Caco-2 (cell line): ENCODE data around the gene AP4S1. TPM values are rescaled to one million over a fixed set of nuclear protein-coding genes. Genes with fewer than 3 reads are reported as not detected.

Experiments
- BruUV-seq: library from RNA; stranded (reverse); fragments of 400-500 nt; replicated peaks from 2 replicates; lab custom pipeline; 2021; lab: Mats Ljungman, UMichigan
- CTCF ChIA-PET: fragments of 300-600 bp; sonication (Branson Sonifier 250); formaldehyde crosslinking; loops from one replicate; lab custom pipeline; 2022; ENCODE audit warnings: antibody characterized with exemption; lab: Charles Lee
- POLR2A ChIA-PET: fragments of 300-600 bp; sonication (Branson Sonifier 250); formaldehyde crosslinking; loops from one replicate; lab custom pipeline; 2022; ENCODE audit warnings: antibody characterized with exemption; lab: Charles Lee
- DNase-seq, 2 experiments: peaks; one replicate each; pipeline versions ENCODE4 v3.0.0 to v3.0.0-alpha.2; 2020 to 2022
- H3K27me3 ChIP-seq: replicated peaks from 2 replicates; pipeline ENCODE4 v1.6.0; 2011; ENCODE audit warnings: low read length; ENCODE audit not compliant: control insufficient read depth, insufficient read depth
- H3K36me3 ChIP-seq: 2 replicates; pipeline ENCODE4 v1.5.1; 2011; ENCODE audit warnings: low read length; ENCODE audit not compliant: control insufficient read depth, insufficient read depth
- H3K4me1 ChIP-seq: fragments of 250-450 bp; sonication (Bioruptor Pico); 2 replicates; pipeline ENCODE4 v1.5.1; 2020; ENCODE audit warnings: mild to moderate bottlenecking
- H3K4me3 ChIP-seq: 2 replicates; pipeline ENCODE4 v1.5.1; 2011; ENCODE audit warnings: low read depth, mild to moderate bottlenecking, control low read depth, low read length
- H3K9me3 ChIP-seq: fragments of 250-450 bp; sonication (Bioruptor Pico); 2 replicates; pipeline ENCODE4 v1.5.1; 2020; ENCODE audit warnings: mild to moderate bottlenecking, moderate library complexity
- H3K27ac Mint-ChIP-seq: one replicate; pipeline ENCODE4 v1.8.0; 2022; ENCODE audit warnings: mixed read lengths; ENCODE audit not compliant: unreplicated experiment
- H3K27me3 Mint-ChIP-seq: one replicate; pipeline ENCODE4 v1.8.0; 2022; ENCODE audit warnings: mixed read lengths; ENCODE audit not compliant: insufficient read depth, unreplicated experiment
- H3K36me3 Mint-ChIP-seq: one replicate; pipeline ENCODE4 v1.8.0; 2022; ENCODE audit warnings: mild to moderate bottlenecking, mixed read lengths; ENCODE audit not compliant: insufficient read depth, unreplicated experiment
- H3K4me1 Mint-ChIP-seq: one replicate; pipeline ENCODE4 v1.8.0; 2022; ENCODE audit warnings: low read depth, mixed read lengths; ENCODE audit not compliant: unreplicated experiment
- H3K4me3 Mint-ChIP-seq: one replicate; pipeline ENCODE4 v1.8.0; 2022; ENCODE audit warnings: mild to moderate bottlenecking, moderate library complexity, mixed read lengths; ENCODE audit not compliant: unreplicated experiment
- H3K9me3 Mint-ChIP-seq: one replicate; pipeline ENCODE4 v1.8.0; 2022; ENCODE audit warnings: mixed read lengths; ENCODE audit not compliant: unreplicated experiment
- CTCF ChIP-seq, 2 experiments: fragments of 200-600 bp in 1 of 2; IDR thresholded peaks; 1 replicate in 1 of 2; 2 replicates in 1 of 2; pipeline versions ENCODE4 v1.5.1 to v1.8.0; 2011 to 2022; ENCODE audit warnings: antibody characterized with exemption in 1 of 2, control low read depth in 1 of 2, inconsistent platforms in 1 of 2, low read depth in 1 of 2, low read length in 1 of 2, mild to moderate bottlenecking in 1 of 2, moderate library complexity in 1 of 2; ENCODE audit not compliant: insufficient read depth in 1 of 2, severe bottlenecking in 1 of 2, unreplicated experiment in 1 of 2
- intact Hi-C: fragments of 100-400 bp; cut with micrococcal nuclease; formaldehyde crosslinking; loops from one replicate; pipeline ENCODE4 v1.10.0; 2022; ENCODE audit not compliant: unreplicated experiment
- total RNA-seq: library from RNA; stranded (reverse); gene quantifications from 2 replicates; pipeline ENCODE4 v1.2.3, GENCODE V29; 2022

Gene AP4S1
- total RNA-seq, 1 experiment from 2014 or later, result 13.2 TPM

- ChIA-PET CTCF (no interaction called here), POLR2A (no interaction called here)
- peaks cover 48% of the 10 kb centered on the region for H3K36me3 Mint-ChIP-seq
- DNase-seq, result no peak
- Histone ChIP-seq H3K4me1 (no peaks in the 10 kb centered on the region), H3K9me3 (no peaks in the 10 kb centered on the region), H3K27me3 (no peaks in the 10 kb centered on the region), H3K4me3 (no peak overlapping the region), H3K36me3 (no peaks in the 10 kb centered on the region; the same call in none of the 2 replicates)
- H3K27ac Mint-ChIP-seq, result no peak overlapping the region
- BruUV-seq, result no TSS peak
- H3K27me3 Mint-ChIP-seq, result no peaks in the 10 kb centered on the region
- intact Hi-C loops, result no loop called here
- no peaks in the 10 kb centered on the region for H3K9me3 Mint-ChIP-seq
- H3K4me1 Mint-ChIP-seq, result no peaks in the 10 kb centered on the region
- no peak overlapping the region for H3K4me3 Mint-ChIP-seq
- TF ChIP-seq CTCF (IDR thresholded peaks at IDR 0.05; ENCODE audit: insufficient read depth in 1 of 2, low read depth in 1 of 2, low read length in 1 of 2, severe bottlenecking in 1 of 2, unreplicated experiment in 1 of 2), result no peak
Observed at GRCh38 chr14:31109257-31109656, 83.8 kb downstream of the AP4S1 start.

DNA sequence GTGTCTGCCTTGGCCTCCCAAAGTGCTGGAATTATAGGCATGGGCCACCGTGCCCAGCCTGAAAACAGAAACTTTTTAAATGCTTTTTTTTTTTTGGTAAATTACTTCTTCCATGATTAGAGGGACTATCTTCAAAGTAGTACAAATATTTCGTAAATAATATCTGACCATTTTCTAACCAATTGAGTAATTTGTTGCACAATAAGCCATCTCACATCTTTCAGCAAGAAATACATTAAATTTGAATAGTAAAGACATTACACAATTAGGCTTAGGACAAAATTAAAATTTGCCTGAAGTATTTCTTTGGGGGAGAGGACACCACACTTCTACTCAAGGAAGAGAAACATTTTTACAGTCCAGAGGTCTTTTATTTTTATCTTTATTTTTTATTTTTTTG lies 85.4 kb downstream of the AP4S1 start:
- Mint-ChIP-seq H3K27ac (no peak overlapping the region), H3K27me3 (no peaks in the 10 kb centered on the region), H3K9me3 (no peaks in the 10 kb centered on the region), H3K4me1 (no peaks in the 10 kb centered on the region), H3K36me3 (peaks cover 39% of the 10 kb centered on the region), H3K4me3 (no peak overlapping the region)
- Histone ChIP-seq H3K9me3 (no peaks in the 10 kb centered on the region), H3K4me1 (no peaks in the 10 kb centered on the region), H3K27me3 (no peaks in the 10 kb centered on the region), H3K36me3 (no peaks in the 10 kb centered on the region; the same call in none of the 2 replicates), H3K4me3 (no peak overlapping the region)
- TF ChIP-seq CTCF (IDR thresholded peaks at IDR 0.05; ENCODE audit: insufficient read depth in 1 of 2, low read depth in 1 of 2, low read length in 1 of 2, severe bottlenecking in 1 of 2, unreplicated experiment in 1 of 2), result no peak
- no TSS peak for BruUV-seq
- ChIA-PET POLR2A (no interaction called here), CTCF (no interaction called here)
- intact Hi-C loops, result no loop called here
- DNase-seq, result no peak

DNA sequence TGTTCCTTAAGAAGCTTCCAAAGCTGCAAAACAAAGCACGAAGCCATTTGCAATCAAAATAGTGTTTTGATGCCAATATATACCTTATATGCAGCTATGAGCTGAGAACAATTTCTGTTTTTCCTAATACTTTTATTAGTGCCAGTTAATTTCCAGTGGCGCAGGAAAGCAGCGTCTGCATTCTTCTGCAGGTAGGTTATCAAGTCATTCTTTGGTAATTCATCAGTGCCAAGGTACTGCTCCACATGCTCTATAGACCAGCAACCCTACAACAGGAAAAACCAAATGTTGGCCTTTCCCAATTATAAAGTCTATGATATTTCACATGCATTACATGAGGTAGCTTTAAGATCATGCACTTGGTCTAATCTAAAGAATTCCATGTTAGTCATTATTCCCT lies 88.3 kb downstream of the AP4S1 start:
- H3K4me3 Mint-ChIP-seq, result no peak overlapping the region
- Histone ChIP-seq H3K9me3 (no peaks in the 10 kb centered on the region), H3K4me3 (no peak overlapping the region), H3K4me1 (no peaks in the 10 kb centered on the region), H3K36me3 (no peaks in the 10 kb centered on the region; the same call in 1 of the 2 replicates), H3K27me3 (no peaks in the 10 kb centered on the region)
- CTCF ChIA-PET, result no interaction called here
- POLR2A ChIA-PET, result no interaction called here
- no peaks in the 10 kb centered on the region for H3K9me3 Mint-ChIP-seq
- no peak overlapping the region for H3K27ac Mint-ChIP-seq
- DNase-seq, result no peak
- no peaks in the 10 kb centered on the region for H3K4me1 Mint-ChIP-seq
- H3K36me3 Mint-ChIP-seq, result peaks cover 62% of the 10 kb centered on the region
- TF ChIP-seq CTCF (IDR thresholded peaks at IDR 0.05; ENCODE audit: insufficient read depth in 1 of 2, low read depth in 1 of 2, low read length in 1 of 2, severe bottlenecking in 1 of 2, unreplicated experiment in 1 of 2), result no peak
- H3K27me3 Mint-ChIP-seq, result no peaks in the 10 kb centered on the region
- intact Hi-C loops, result no loop called here
- no TSS peak for BruUV-seq
